DOHH2 (cell line): Measurements from ENCODE around the gene CEP85L.

Experiments used
- EZH2phosphoT487 ChIP-seq: fragments of 200-600 bp; sonication (generic); IDR thresholded peaks from 2 replicates; pipeline ENCODE4 v1.6.1; 2017; ENCODE audit warnings: borderline replicate concordance, mild to moderate bottlenecking, antibody characterized with exemption, low read length, moderate library complexity, mixed read lengths
- TF ChIP-seq, protein P1 (sequence below): fragments of 200-600 bp; sonication (generic); IDR thresholded peaks from one replicate; pipeline ENCODE4 v1.5.1; 2014; ENCODE audit warnings: antibody characterized with exemption, mild to moderate bottlenecking, low read depth, low read length; ENCODE audit not compliant: poor library complexity, severe bottlenecking

DNA sequence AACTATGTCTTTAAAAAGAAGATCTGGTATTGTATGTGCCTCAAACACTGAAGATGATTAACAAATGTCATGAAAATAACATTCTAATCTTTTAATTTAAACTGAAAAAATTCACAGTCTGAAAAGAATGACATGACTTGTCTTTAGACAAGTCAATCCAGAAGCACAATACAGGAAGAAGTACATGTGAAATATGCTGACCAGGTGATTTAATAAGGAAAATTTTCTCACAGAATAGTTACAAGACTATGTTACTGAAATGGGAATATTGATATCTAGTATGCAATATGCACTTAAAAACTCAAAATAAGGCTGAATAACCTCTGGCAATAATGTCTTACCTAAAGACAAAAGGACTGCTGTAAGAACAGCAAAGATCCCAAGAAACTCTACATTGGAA lies 13.1 kb downstream of the CEP85L start:
- TF ChIP-seq EZH2phosphoT487, result no peak
- TF ChIP-seq, protein P1, sequence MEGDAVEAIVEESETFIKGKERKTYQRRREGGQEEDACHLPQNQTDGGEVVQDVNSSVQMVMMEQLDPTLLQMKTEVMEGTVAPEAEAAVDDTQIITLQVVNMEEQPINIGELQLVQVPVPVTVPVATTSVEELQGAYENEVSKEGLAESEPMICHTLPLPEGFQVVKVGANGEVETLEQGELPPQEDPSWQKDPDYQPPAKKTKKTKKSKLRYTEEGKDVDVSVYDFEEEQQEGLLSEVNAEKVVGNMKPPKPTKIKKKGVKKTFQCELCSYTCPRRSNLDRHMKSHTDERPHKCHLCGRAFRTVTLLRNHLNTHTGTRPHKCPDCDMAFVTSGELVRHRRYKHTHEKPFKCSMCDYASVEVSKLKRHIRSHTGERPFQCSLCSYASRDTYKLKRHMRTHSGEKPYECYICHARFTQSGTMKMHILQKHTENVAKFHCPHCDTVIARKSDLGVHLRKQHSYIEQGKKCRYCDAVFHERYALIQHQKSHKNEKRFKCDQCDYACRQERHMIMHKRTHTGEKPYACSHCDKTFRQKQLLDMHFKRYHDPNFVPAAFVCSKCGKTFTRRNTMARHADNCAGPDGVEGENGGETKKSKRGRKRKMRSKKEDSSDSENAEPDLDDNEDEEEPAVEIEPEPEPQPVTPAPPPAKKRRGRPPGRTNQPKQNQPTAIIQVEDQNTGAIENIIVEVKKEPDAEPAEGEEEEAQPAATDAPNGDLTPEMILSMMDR, result no peak
